Activated CD8-positive, alpha-beta memory T cell treated with anti-CD3 and anti-CD28 coated beads for 1 hour (primary cell): ENCODE measurements around the gene RBP5.

Experiments
- DNase-seq, 2 donors: peaks; one replicate each; pipeline ENCODE4 v3.0.0-alpha.2; 2020; ENCODE audit warnings: low read depth in 1 of 2; ENCODE audit errors: extremely low read depth in 1 of 2

RBP5 gene

GRCh38 chr12:7146228-7146627 is 17.5 kb upstream of the RBP5 start:
- no peak for DNase-seq

GRCh38 chr12:7145671-7146070 is 17.0 kb upstream of the RBP5 start:
- no peak for DNase-seq

DNA sequence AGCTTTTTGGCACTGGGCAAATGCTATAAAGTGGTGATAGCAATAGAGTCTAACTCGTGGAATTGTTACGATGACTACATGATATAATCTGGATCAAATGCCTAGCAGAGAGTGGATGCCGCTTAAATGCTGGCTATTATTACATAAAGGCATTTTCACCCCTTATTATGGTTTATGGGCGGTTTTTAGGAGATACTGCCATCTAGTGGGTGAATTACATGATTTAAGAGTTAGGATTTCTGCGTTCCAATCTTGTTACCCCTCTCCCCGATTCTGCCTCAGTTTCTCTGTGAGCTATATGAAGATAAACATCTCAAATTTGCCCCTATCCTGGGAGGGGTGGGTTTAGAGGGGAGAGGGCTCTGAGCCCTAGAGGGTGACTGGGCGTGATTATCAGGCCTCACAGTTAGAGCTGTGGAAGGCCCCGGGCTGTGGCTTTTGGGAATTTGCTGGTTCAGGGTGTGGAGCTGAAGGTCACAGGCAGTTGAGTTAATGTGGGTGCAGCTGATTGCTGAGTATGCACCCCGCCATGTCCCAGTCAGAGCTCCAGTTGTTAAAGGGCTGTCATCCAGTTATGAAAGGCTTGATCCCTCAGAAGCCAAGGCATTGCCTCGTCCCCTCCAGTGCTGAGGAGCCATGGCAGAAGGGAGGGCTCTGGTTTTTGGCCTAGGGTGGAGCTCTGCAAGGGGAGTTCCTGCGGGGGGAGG is 15.9 kb upstream of the RBP5 start:
- DNase-seq = no peak

DNA sequence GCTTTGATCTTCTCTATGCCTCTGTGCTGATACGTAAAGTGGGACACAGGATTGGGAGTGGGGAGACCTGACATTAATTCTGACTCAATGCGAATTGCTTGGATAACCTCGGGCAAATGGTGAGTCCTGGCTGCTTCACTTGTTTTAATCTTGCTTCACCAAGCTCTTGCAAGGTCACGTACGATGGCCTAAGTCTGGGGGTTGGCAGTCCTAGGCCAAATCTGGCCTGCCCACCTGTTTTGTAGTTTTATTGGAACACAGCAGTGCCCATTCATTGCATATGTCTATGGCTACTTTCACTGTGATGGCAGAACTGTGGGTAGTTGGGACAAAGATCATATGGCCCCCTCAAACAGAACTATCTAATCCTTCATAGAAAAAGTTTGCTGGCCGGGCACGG is 14.9 kb upstream of the RBP5 start:
- no peak for DNase-seq

GRCh38 chr12:7142809-7143465 is 14.2 kb upstream of the RBP5 start:
- DNase-seq = no peak

DNA sequence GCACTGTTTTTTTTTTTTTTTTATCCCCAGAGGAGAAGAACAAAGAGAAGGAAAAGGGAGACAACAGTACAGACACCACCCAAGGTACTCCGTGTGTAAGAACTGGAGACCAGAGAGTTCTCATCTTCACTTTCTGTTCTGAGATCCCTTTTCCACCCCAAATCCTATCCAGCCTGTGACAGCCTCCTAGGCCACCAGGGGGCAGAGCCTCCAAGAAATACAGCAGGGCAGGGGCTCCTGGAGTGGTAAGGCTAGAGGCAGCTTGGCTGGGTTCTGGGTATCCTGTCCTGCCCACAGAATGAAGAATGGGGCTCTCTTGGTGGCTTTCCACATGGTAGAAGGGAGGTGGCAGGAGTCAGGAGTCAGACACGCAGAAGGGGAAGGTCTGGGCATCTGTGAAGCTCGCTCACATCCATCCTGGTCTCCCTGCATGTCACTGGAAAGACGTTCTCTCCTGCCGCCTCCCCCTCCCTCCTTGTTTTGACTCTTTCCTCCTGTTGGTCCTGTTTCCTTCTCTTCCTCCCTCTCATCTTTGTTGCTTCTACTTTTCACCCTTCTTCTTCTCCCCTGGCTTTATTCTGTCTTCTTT is 13.5 kb upstream of the RBP5 start:
- DNase-seq = peak in 1 of 2 donors; percentile 34

- no peak for DNase-seq
Observed at GRCh38 chr12:7141351-7142005, 12.8 kb upstream of the RBP5 start.

DNA sequence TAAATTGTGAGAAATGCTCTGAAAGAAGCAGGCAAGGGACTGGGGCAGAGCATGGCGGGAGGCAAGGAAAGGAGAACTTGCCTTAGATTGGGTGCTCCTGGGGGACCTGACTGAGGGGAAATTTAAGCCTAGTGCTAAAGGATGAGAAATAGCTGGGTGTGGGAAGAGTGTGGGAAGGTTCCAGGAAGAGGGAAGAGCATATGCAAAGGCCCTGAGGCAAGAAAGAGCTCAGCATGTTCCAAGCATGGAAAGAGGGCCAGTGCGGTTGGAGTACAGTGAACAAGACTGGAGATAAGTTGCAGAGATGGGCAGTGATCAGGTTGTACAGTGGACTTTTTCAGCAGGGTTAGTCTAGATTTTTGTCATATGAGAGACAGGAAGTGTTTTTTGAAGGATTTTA is 10.5 kb upstream of the RBP5 start:
- DNase-seq = no peak

GRCh38 chr12:7137908-7138307 is 9.2 kb upstream of the RBP5 start:
- DNase-seq = no peak

DNA sequence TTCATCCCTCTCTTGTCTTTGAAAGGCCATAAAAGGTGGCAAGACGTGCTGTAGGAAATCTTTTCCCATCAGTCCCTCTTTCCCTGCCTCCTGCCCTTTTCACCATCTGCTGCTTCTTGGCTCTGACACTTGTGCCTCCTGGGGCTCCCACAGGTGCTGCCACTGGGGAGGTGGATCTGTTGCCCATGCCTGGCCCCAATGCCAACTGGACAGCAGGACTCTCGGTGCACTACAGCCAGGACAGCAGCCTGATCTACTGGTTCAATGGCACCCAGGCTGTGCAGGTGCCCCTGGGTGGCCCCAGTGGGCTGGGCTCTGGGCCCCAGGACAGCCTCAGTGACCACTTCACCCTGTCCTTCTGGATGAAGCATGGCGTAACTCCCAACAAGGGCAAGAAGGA is 8.0 kb upstream of the RBP5 start:
- DNase-seq = no peak

DNA sequence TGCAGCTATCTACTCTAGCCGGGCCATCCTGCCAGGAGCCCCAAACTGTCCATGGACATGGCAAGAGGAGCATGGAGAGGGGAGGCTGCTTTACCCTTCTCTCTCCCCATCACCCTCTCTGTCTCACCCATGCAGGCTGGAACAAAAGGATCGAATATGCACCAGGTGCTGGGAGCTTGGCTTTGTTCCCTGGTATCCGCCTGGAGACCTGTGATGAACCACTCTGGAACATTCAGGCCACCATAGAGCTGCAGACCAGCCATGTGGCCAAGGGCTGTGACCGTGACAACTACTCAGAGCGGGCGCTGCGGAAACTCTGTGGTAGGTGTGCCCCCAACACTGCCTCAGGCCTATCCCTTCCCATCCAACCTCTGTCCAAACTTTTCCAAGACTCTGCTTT is 7.4 kb upstream of the RBP5 start:
- DNase-seq = no peak

- no peak for DNase-seq
Observed at GRCh38 chr12:7134396-7135166, 5.9 kb upstream of the RBP5 start.

DNA sequence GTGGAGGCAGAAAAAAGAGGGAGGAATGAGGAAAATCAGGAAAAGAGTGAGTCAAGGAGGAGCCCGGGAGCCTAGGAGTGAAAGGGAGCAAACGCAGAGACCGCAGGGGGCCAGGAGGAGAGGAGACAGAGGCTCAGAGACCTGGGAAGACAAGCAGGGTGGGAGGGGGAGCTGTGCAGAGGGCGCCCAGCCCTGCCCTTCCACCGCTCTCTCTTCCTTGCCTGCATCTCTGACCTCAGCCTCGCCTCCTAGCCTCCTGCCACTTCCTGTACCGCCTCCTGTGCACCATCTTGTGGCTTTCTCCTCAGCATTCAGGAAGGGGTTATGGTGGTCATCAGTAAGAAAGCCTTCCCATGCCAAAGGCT is 2.8 kb upstream of the RBP5 start:
- no peak for DNase-seq

DNA sequence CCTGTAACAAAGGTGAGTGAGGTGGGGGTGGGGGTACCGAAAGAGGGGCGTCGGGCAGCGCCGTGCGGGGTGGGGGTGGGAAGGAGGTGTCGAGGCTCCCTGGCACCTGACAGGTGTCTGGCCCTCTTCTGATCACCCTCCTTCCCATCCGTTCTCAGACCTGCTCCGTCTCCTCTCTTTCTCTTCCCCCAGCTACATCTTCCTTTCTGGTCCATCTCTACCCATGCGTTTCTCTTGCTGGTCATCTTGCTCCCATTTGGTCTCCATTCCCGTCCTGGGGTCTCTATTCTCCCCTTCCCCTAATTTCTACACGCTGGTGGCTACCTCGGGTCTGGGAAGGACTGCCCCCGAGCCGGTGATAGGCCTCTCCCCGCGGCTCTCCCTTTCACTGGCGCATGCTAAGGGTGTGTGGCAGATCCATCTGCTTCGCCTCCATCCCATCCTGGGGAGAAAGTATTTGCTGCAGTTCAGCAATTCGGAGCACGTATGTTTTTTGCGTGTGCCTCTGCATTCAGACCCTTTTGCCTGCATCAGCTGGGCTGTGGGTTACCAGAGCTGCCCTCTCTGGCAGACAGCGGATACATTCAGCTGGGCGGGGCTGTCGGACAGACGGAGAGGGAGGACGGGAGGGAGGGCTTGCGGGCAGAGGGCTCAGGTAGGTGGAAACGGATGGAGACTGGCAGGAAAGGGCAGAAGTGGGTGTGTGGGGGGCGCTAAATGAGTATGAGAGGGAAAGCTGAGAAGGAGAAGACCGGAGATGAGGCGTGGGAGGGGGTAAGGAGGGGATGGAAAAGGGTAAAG is 2.2 kb upstream of the RBP5 start:
- DNase-seq = peak in 1 of 2 donors; percentile 33

DNA sequence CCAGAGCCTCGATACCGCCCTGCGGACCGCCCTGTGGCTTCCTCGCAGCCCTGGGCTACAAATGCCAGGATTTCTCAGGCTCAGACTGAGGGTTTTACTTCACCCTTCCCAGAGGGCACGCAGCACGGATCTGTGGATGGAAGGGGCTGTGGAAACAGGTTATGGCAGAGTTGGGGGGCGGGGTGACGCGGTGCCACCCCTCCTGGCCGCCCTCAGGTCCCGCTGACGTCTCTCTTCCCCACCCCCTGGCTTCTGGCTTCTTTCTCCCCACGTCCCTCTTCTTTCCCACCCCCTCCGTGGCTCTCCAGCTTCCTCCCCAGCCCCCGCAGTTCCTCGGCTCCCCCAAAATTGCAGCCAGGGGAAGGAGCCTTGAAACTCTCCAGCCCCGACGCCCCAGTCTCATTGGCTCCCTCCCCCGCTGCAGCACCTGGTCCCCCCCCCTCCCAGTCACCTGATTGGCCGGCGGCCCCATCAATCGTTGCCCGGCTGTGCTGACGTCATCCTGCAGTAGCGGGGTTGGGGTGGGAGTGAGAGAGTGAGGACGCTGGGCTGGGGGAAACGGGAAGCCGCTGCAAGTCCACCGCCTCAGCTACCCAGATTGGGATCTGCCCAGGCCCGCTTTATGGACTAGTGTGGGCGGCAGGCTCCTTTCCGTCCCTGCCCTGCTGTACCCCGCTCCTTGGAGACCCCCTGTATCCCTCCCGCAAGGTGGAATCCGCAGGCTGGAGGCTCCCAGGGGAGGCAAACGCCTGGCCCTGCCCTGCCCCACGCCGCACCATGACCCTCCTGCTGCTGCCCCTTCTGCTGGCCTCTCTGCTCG is 1.4 kb upstream of the RBP5 start, which contains the start of gene CLSTN3:
TSS of gene CLSTN3 (plus strand) at position 500 of the 820 bp plus-strand sequence. CDS start at position 778, 278 bp downstream.
- peak; percentile 77 to 80 for DNase-seq

DNA sequence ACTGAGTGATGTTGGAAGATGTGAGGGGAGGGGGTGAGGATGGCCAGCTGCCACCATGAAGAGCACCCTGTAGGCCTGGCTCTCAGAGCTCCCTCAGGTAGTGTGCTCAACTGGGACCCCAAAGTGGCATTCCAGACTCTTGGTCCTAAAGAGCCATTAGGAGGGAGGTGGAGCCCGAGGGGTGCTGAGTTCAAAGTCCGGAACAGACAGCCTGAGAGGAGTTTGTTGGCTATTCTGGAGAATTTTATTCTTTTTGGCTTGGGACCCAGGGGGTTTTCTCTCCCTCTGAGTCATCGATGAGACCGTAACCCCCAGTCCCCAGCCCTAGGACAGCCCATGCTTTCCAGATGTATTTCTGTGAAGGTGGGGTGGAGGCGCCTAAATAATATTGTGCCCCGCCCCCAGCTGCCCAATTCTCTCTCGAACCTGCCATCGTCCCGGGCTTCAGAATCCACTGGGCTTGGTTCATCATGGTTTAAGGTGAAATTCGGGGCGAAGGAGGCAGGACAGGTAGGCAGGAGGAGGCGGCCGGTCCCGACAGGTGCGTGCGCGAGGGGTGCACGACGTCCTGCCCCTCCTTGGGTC is 690 bp upstream of the RBP5 start:
- DNase-seq = no peak

DNA sequence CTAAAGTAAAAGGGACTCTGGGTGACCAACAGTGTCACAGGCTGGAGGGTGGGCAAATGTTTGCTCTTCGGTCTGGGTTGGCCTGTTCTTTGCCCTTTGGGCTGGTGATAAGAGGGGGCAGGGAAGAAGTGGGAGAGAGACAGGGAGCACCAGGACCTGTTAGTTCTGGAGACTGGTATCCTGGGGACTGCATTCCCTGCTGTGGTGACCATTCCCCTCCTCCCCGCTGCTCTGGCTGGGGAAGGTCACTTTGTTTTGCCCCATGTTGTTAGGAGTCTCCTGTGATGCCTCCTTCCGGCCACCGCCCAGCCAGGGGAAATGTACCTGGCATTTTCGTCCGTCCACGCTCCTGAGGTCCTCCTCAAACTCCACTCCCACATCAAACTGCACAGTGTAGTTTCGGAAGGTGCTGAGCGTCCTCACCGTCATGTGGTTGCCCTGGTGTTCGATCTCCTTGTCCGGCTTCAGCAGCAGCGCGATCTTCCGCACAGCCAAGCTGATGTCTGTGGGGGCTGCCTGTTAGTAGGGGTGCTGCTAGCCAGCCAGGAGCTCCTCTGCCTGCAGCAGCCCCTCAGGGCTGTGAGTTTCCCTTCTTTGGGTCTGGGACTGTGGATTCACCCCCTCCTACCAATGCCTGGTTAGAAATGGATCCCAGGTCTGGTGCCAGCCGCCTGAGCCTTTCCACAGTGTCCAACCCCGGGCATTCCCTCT is 618 bp downstream of the RBP5 start:
- DNase-seq = no peak

- DNase-seq = no peak
Observed at GRCh38 chr12:7125632-7126227, 3.0 kb downstream of the RBP5 start.
